Prostate gland (tissue), 2 donors: ENCODE data around the gene C6orf141. TPM values are rescaled to one million over a fixed set of nuclear protein-coding genes. Genes with fewer than 3 reads are reported as not detected.

Experiments used
- DNase-seq: peaks from one replicate; pipeline ENCODE4 v3.0.0-alpha.2; 2019; ENCODE audit warnings: low spot score
- H3K27ac ChIP-seq, 2 donors: fragments of 200-600 bp; sonication (generic); 2 replicates each; pipeline ENCODE4 v1.5.1; 2017 to 2019
- H3K27me3 ChIP-seq: fragments of 200-600 bp; sonication (generic); replicated peaks from 2 replicates; pipeline ENCODE4 v1.5.1; 2019; ENCODE audit not compliant: insufficient read depth
- H3K36me3 ChIP-seq, 2 donors: fragments of 200-600 bp; sonication (generic); 1 replicate in 1 of 2; 2 replicates in 1 of 2; pipeline versions ENCODE4 v1.5.1 to v1.8.1; 2017 to 2019
- H3K4me1 ChIP-seq: fragments of 200-600 bp; sonication (generic); replicated peaks from 2 replicates; pipeline ENCODE4 v1.5.1; 2019
- H3K4me3 ChIP-seq, 2 donors: fragments of 200-600 bp; sonication (generic); 2 replicates each; pipeline ENCODE4 v1.5.1; 2017 to 2019
- H3K9me3 ChIP-seq: fragments of 200-600 bp; sonication (generic); 2 replicates; pipeline ENCODE4 v1.5.1; 2017
- CTCF ChIP-seq, 4 experiments: fragments of 200-600 bp in 2 of 4; fragments of 450-650 bp in 2 of 4; sonication (generic) in 2 of 4; IDR thresholded peaks; 1 replicate in 3 of 4; 2 replicates in 1 of 4; pipeline ENCODE4 v1.5.1; 2016 to 2019; ENCODE audit warnings: antibody characterized with exemption in 4 of 4, mild to moderate bottlenecking in 2 of 4, moderate library complexity in 2 of 4
- POLR2A ChIP-seq: fragments of 450-650 bp; IDR thresholded peaks from one replicate; pipeline ENCODE4 v1.6.1; 2016; ENCODE audit warnings: antibody characterized with exemption, mild to moderate bottlenecking
- POLR2AphosphoS5 ChIP-seq: sonication (generic); formaldehyde crosslinking; IDR thresholded peaks from one replicate; pipeline ENCODE4 v1.6.1; 2017; ENCODE audit warnings: antibody characterized with exemption
- WGBS: methylation state at CpG from one replicate; pipeline ENCODE4 v1.1.5; 2018; 5-methylcytosine and 5-hydroxymethylcytosine counted together
- intact Hi-C: fragments of 100-400 bp; cut with DNase I; formaldehyde crosslinking; loops from one replicate; pipeline ENCODE4 v1.14.2; 2022
- total RNA-seq, 2 donors: library from RNA; depleted of rRNA; stranded (reverse); fragments of >200 nt; gene quantifications; one replicate each; pipeline ENCODE4 v1.1.0, GENCODE V29; 2016

Gene C6orf141
- total RNA-seq, 2 donors from 2014 or later: 2.2 to 37.8 TPM

DNA sequence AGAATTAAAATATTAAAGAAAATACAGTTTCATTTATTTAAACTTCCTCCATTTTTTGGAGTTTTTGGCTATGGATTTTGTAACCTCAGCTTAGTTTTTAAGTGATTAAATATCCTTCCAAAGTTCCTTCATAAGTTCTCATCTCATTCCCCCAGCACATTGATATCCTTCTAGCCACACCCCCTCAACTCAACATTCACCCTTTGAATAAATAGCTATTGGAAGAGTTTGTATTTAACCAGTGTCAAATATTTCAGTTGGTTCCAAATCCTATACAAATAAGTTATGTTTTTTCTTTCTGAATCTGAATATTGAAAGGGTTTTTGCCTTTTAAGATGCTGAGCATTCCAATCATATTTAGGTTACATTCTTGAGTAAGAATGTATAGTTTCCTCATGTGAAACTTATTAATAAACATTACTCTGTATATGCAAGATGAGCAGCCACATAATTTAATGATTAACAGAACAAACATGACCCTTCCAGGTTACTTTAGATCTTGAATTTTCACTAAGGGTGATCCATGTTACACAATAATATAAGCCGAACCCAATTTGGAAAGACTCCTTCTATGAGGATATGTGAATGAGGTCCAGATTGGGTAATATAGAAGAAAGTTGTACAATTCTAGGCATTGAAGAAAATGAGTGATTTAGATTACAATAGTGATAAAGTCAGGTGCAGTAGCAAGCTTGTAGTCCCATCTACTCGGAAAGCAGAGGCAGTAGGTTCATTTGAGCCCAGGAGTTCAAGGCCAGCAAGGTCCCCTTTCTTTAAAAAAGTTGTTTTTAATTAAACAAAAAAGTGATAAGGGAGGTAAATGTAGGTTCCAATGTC lies 37.1 kb upstream of the C6orf141 start:
- no peak for DNase-seq
- Histone ChIP-seq H3K4me3 (no peak overlapping the region), H3K27ac (no peak overlapping the region), H3K27me3 (no peaks in the 10 kb centered on the region), H3K9me3 (no peaks in the 10 kb centered on the region), H3K36me3 (no peaks in the 10 kb centered on the region), H3K4me1 (no peaks in the 10 kb centered on the region)
- TF ChIP-seq POLR2A (no peak), POLR2AphosphoS5 (no peak), CTCF (IDR thresholded peaks at IDR 0.05) (no peak)
- intact Hi-C loops: no loop called here
- 73% methylated on average over 2 of the region's 2 CpGs for whole genome bisulfite sequencing

DNA sequence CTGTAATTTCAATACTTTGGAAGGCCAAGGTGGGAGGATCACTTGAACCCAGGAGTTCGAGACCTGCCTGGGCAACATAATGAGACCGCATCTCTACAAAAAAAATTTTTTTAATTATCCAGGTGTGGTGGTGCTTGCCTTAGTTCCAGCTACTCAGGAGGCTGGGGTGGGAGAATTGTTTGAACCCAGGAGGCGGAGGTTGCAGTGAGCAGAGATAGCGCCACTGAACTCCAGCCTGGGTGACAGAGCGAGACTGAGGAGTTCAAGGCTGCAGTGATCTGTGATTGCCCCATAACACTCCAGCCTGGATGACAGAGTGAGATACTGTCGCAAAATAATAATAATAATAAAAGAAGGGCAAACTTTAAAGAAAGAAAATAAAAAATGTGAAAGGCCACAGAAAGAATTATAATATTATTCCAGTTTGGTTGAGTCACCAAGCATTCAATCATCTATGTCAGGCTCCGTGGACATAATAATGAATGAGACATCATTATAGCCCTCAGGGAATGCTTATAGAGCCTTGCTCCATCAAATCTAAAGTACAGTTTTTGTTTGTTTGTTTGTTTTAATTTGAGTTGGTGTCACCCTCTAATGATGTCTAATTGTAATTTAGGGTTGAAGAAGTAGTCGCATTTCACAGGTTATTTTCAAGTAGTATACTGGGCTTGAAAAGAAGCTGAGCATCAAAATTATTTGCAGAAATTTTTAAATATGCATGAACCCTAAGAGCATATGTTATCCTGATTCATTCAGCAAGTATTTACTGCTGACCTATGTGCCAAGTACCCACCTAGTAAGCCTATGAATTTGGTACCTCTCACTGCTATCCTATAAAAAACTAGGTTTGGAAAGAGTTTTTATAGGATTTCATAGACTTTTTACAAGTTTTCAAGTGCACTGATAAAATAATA lies 35.6 kb upstream of the C6orf141 start:
- Histone ChIP-seq H3K27me3 (no peaks in the 10 kb centered on the region), H3K36me3 (no peaks in the 10 kb centered on the region), H3K4me1 (no peaks in the 10 kb centered on the region), H3K9me3 (no peaks in the 10 kb centered on the region), H3K4me3 (no peak overlapping the region), H3K27ac (no peak overlapping the region)
- intact Hi-C loops: no loop called here
- DNase-seq: no peak
- 78% methylated on average over 8 of the region's 8 CpGs for WGBS
- TF ChIP-seq CTCF (IDR thresholded peaks at IDR 0.05) (no peak), POLR2A (no peak), POLR2AphosphoS5 (no peak)

DNA sequence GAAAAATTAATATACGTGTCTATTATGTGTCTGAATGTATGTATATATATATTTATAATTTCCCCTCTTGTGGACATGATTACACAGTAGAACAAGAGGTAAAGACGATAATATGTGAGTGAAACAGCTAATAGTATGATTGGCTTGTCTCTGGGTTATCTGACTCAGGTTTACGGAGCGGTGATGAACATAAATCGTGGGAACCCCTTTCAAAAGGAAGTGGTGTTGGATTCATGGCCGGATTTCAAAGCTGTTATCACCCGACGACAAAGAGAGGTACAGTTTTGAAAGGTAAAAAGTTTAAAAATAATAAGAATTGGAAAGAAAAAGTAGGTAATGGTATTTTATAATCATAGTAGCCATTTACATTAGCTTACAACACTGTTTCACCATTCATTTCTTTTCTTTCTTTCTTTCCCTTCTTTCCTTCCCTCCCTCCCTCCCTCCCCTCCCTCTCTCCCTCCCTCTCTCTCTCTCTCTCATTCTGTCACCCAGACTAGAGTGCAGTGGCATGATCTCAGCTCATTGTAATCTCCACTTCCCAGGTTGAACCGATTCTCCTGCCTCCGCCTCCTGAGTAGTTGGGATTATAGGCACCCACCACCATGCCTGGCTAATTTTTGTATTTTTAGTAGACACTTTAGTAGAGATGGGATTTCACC lies 34.9 kb upstream of the C6orf141 start:
- no peaks in the 10 kb centered on the region for H3K4me1 ChIP-seq
- WGBS: 48% methylated on average over 10 of the region's 10 CpGs
- TF ChIP-seq POLR2A: no peak
- TF ChIP-seq CTCF (IDR thresholded peaks at IDR 0.05): no peak
- TF ChIP-seq POLR2AphosphoS5: no peak
- no peaks in the 10 kb centered on the region for H3K9me3 ChIP-seq
- H3K4me3 ChIP-seq: no peak overlapping the region
- H3K27me3 ChIP-seq: no peaks in the 10 kb centered on the region
- H3K36me3 ChIP-seq: no peaks in the 10 kb centered on the region
- intact Hi-C loops: no loop called here
- no peak for DNase-seq
- H3K27ac ChIP-seq: no peak overlapping the region

DNA sequence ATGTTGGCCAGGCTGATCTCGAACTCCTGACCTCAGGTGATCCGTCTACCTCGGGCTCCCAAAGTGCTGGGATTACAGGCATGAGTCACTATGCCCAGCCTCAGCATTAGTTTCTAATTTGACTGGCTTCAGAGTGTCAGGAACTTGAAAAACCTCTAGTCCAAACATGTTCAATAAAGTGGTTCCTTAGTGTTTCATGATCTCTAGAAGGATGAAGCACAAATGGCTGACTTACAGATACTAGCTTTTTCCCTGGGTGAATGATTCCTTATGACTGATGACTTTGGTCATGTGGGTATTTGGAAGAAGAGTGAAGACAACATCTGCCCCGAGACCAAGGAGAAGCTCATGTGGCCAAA lies 34.3 kb upstream of the C6orf141 start:
- H3K36me3 ChIP-seq: no peaks in the 10 kb centered on the region
- no peaks in the 10 kb centered on the region for H3K4me1 ChIP-seq
- TF ChIP-seq POLR2A (no peak), CTCF (IDR thresholded peaks at IDR 0.05) (no peak), POLR2AphosphoS5 (no peak)
- no peak overlapping the region for H3K4me3 ChIP-seq
- H3K27ac ChIP-seq: no peak overlapping the region
- H3K27me3 ChIP-seq: no peaks in the 10 kb centered on the region
- H3K9me3 ChIP-seq: no peaks in the 10 kb centered on the region
- DNase-seq: no peak
- 93% methylated on average over 4 of the region's 4 CpGs for WGBS
- intact Hi-C loops: no loop called here
